ENCODE data around the gene CAMK4. TPM values are rescaled to one million over a fixed set of nuclear protein-coding genes. Genes with fewer than 3 reads are reported as not detected.

CAMK4 gene
- total RNA-seq, 1 donor from 2014 or later, result 33.7 TPM

GRCh38 chr5:111411301-111411700 is 187.1 kb downstream of the CAMK4 start:
- Mint-ChIP-seq H3K4me1 (ENCODE audit: low read depth, unreplicated experiment) (no peaks in the 10 kb centered on the region), H3K4me3 (ENCODE audit: unreplicated experiment) (no peak overlapping the region), H3K27ac (ENCODE audit: unreplicated experiment) (no peak overlapping the region), H3K36me3 (ENCODE audit: unreplicated experiment) (peaks cover 11% of the 10 kb centered on the region), H3K27me3 (ENCODE audit: unreplicated experiment) (peaks cover 1% of the 10 kb centered on the region), H3K9me3 (ENCODE audit: unreplicated experiment) (no peaks in the 10 kb centered on the region)
- TF ChIP-seq CTCF (IDR thresholded peaks at IDR 0.05; ENCODE audit: partially characterized antibody, unreplicated experiment), result no peak
- DNase-seq, result no peak

- H3K27me3 Mint-ChIP-seq (ENCODE audit: unreplicated experiment), result peaks cover 1% of the 10 kb centered on the region
- no peak overlapping the region for H3K4me3 Mint-ChIP-seq (ENCODE audit: unreplicated experiment)
- H3K4me1 Mint-ChIP-seq (ENCODE audit: low read depth, unreplicated experiment), result no peaks in the 10 kb centered on the region
- no peak overlapping the region for H3K27ac Mint-ChIP-seq (ENCODE audit: unreplicated experiment)
- no peak for DNase-seq
- no peak for TF ChIP-seq CTCF (IDR thresholded peaks at IDR 0.05; ENCODE audit: partially characterized antibody, unreplicated experiment)
- H3K9me3 Mint-ChIP-seq (ENCODE audit: unreplicated experiment), result no peaks in the 10 kb centered on the region
- peaks cover 12% of the 10 kb centered on the region for H3K36me3 Mint-ChIP-seq (ENCODE audit: unreplicated experiment)
Measured at GRCh38 chr5:111412593-111412992, 188.4 kb downstream of the CAMK4 start.

GRCh38 chr5:111415053-111415452 is 190.9 kb downstream of the CAMK4 start:
- DNase-seq, result no peak
- Mint-ChIP-seq H3K9me3 (ENCODE audit: unreplicated experiment) (no peaks in the 10 kb centered on the region), H3K4me1 (ENCODE audit: low read depth, unreplicated experiment) (no peaks in the 10 kb centered on the region), H3K4me3 (ENCODE audit: unreplicated experiment) (no peak overlapping the region), H3K27me3 (ENCODE audit: unreplicated experiment) (no peaks in the 10 kb centered on the region), H3K27ac (ENCODE audit: unreplicated experiment) (no peak overlapping the region), H3K36me3 (ENCODE audit: unreplicated experiment) (peaks cover 9% of the 10 kb centered on the region)
- TF ChIP-seq CTCF (IDR thresholded peaks at IDR 0.05; ENCODE audit: partially characterized antibody, unreplicated experiment), result no peak

GRCh38 chr5:111422245-111422644 is 198.1 kb downstream of the CAMK4 start:
- no peak overlapping the region for H3K4me3 Mint-ChIP-seq (ENCODE audit: unreplicated experiment)
- H3K9me3 Mint-ChIP-seq (ENCODE audit: unreplicated experiment), result no peaks in the 10 kb centered on the region
- no peak overlapping the region for H3K27ac Mint-ChIP-seq (ENCODE audit: unreplicated experiment)
- peaks cover 4% of the 10 kb centered on the region for H3K4me1 Mint-ChIP-seq (ENCODE audit: low read depth, unreplicated experiment)
- H3K27me3 Mint-ChIP-seq (ENCODE audit: unreplicated experiment), result peaks cover 2% of the 10 kb centered on the region
- TF ChIP-seq CTCF (IDR thresholded peaks at IDR 0.05; ENCODE audit: partially characterized antibody, unreplicated experiment), result no peak
- H3K36me3 Mint-ChIP-seq (ENCODE audit: unreplicated experiment), result peaks cover 14% of the 10 kb centered on the region
- DNase-seq, result no peak

- peaks cover 2% of the 10 kb centered on the region for H3K27me3 Mint-ChIP-seq (ENCODE audit: unreplicated experiment)
- no peak for DNase-seq
- TF ChIP-seq CTCF (IDR thresholded peaks at IDR 0.05; ENCODE audit: partially characterized antibody, unreplicated experiment), result no peak
- H3K4me3 Mint-ChIP-seq (ENCODE audit: unreplicated experiment), result no peak overlapping the region
- H3K36me3 Mint-ChIP-seq (ENCODE audit: unreplicated experiment), result peaks cover 8% of the 10 kb centered on the region
- H3K9me3 Mint-ChIP-seq (ENCODE audit: unreplicated experiment), result peaks cover 3% of the 10 kb centered on the region
- H3K4me1 Mint-ChIP-seq (ENCODE audit: low read depth, unreplicated experiment), result peaks cover 4% of the 10 kb centered on the region
- H3K27ac Mint-ChIP-seq (ENCODE audit: unreplicated experiment), result no peak overlapping the region
Measured at GRCh38 chr5:111422747-111423720, 198.8 kb downstream of the CAMK4 start.

All from glutamatergic neuron (in vitro differentiated cells).